PC-9 (cell line): Measurements from ENCODE around the gene LRMDA. TPM values are rescaled to one million over a fixed set of nuclear protein-coding genes. Genes with fewer than 3 reads are reported as not detected.

ENCODE experiments used
- BruUV-seq: library from RNA; stranded (reverse); fragments of 400-500 nt; replicated peaks from 2 replicates; lab custom pipeline; 2021; lab: Mats Ljungman, UMichigan
- CTCF ChIA-PET: fragments of 300-600 bp; sonication (Branson Sonifier 250); formaldehyde crosslinking; loops from one replicate; lab custom pipeline; 2022; ENCODE audit warnings: antibody characterized with exemption; lab: Charles Lee
- POLR2A ChIA-PET: fragments of 300-600 bp; sonication (Branson Sonifier 250); formaldehyde crosslinking; loops from one replicate; lab custom pipeline; 2022; ENCODE audit warnings: antibody characterized with exemption; ENCODE audit not compliant: unreplicated experiment; lab: Charles Lee
- DNase-seq, 2 experiments: peaks; one replicate each; pipeline versions ENCODE4 v3.0.0 to v3.0.0-alpha.2; 2015 to 2022; ENCODE audit warnings: mixed read lengths in 1 of 2
- H2AFZ ChIP-seq: fragments of 200-600 bp; sonication (generic); 2 replicates; pipeline ENCODE4 v1.8.1; 2017; ENCODE audit warnings: antibody characterized with exemption
- H3F3A ChIP-seq: fragments of 200-600 bp; sonication (generic); 2 replicates; pipeline ENCODE4 v1.8.1; 2017; ENCODE audit warnings: antibody characterized with exemption, mild to moderate bottlenecking, low read depth; ENCODE audit not compliant: insufficient read depth
- H3K27ac ChIP-seq: fragments of 200-600 bp; sonication (generic); 2 replicates; pipeline ENCODE4 v1.6.1; 2016; ENCODE audit warnings: mixed run types
- H3K27me3 ChIP-seq: fragments of 200-600 bp; sonication (generic); 2 replicates; pipeline ENCODE4 v1.6.1; 2016; ENCODE audit warnings: low read depth, mixed run types; ENCODE audit not compliant: insufficient read depth
- H3K36me3 ChIP-seq: fragments of 200-600 bp; sonication (generic); 2 replicates; pipeline ENCODE4 v1.6.1; 2016; ENCODE audit warnings: low read depth, mixed run types
- H3K4me1 ChIP-seq: fragments of 200-600 bp; sonication (generic); replicated peaks from 2 replicates; pipeline ENCODE4 v1.6.1; 2016; ENCODE audit warnings: mixed run types; ENCODE audit not compliant: insufficient read depth
- H3K4me2 ChIP-seq: fragments of 200-600 bp; sonication (generic); 2 replicates; pipeline ENCODE4 v1.6.1; 2017; ENCODE audit warnings: mixed run types
- H3K4me3 ChIP-seq: fragments of 200-600 bp; sonication (generic); 2 replicates; pipeline ENCODE4 v1.6.1; 2016; ENCODE audit warnings: mixed run types
- H3K79me2 ChIP-seq: fragments of 200-600 bp; sonication (generic); 2 replicates; pipeline ENCODE4 v1.6.1; 2017; ENCODE audit warnings: low read depth, mixed run types
- H3K9me2 ChIP-seq: fragments of 200-600 bp; sonication (generic); 2 replicates; pipeline ENCODE4 v1.8.1; 2017; ENCODE audit warnings: mild to moderate bottlenecking; ENCODE audit not compliant: insufficient read depth
- H3K9me3 ChIP-seq: fragments of 200-600 bp; sonication (generic); 2 replicates; pipeline ENCODE4 v1.8.1; 2016; ENCODE audit warnings: low read depth; ENCODE audit not compliant: insufficient read depth
- H4K20me1 ChIP-seq: fragments of 200-600 bp; sonication (generic); 2 replicates; pipeline ENCODE4 v1.8.1; 2017; ENCODE audit not compliant: insufficient read depth
- CTCF ChIP-seq: fragments of 200-600 bp; sonication (generic); conservative IDR thresholded peaks from 2 replicates; pipeline ENCODE4 v1.6.1; 2017; ENCODE audit warnings: mixed run types, antibody characterized with exemption, mild to moderate bottlenecking, moderate library complexity
- EZH2 ChIP-seq: fragments of 200-600 bp; sonication (generic); IDR thresholded peaks from 2 replicates; pipeline ENCODE4 v1.8.0; 2017; ENCODE audit warnings: antibody characterized with exemption, low read depth
- intact Hi-C: fragments of 100-400 bp; cut with micrococcal nuclease; formaldehyde crosslinking; loops from one replicate; pipeline ENCODE4 v1.10.0; 2022; ENCODE audit not compliant: unreplicated experiment
- total RNA-seq: library from RNA; stranded (reverse); gene quantifications from 2 replicates; pipeline ENCODE4 v1.2.3, GENCODE V29; 2021

The LRMDA gene
- total RNA-seq, 1 experiment from 2014 or later, result not detected

- no peak overlapping the region for H2AFZ ChIP-seq
- DNase-seq, result no peak
- no peak overlapping the region for H3K27ac ChIP-seq
- CTCF ChIA-PET, result no interaction called here
- peaks cover 26% of the 10 kb centered on the region for H3F3A ChIP-seq
- intact Hi-C loops, result loop anchor here (10.0 kb wide), 1 partner anchor 101 kb away; no protein-coding TSS in a partner anchor
- POLR2A ChIA-PET, result interaction anchor here (0.6 kb wide), 1 partner anchor 9 kb away, joined by 4 read pairs; no protein-coding TSS in a partner anchor
- no peak overlapping the region for H3K4me3 ChIP-seq
- no peaks in the 10 kb centered on the region for H3K9me2 ChIP-seq
- H3K27me3 ChIP-seq, result no peaks in the 10 kb centered on the region
- H4K20me1 ChIP-seq, result no peaks in the 10 kb centered on the region
- TF ChIP-seq CTCF (no peak), EZH2 (no peak)
- peaks cover 28% of the 10 kb centered on the region for H3K4me1 ChIP-seq
- H3K36me3 ChIP-seq, result no peaks in the 10 kb centered on the region
- peaks cover 6% of the 10 kb centered on the region; the same call in 1 of the 2 replicates for H3K9me3 ChIP-seq
- no peak overlapping the region for H3K4me2 ChIP-seq
- no TSS peak for BruUV-seq
- H3K79me2 ChIP-seq, result no peaks in the 10 kb centered on the region
These were observed 902.4 kb downstream of the LRMDA start for GRCh38 chr10:76333796-76334195.

- Histone ChIP-seq H3K4me2 (no peak overlapping the region), H3K4me1 (peaks cover 23% of the 10 kb centered on the region), H3K27ac (no peak overlapping the region), H4K20me1 (no peaks in the 10 kb centered on the region), H3K27me3 (no peaks in the 10 kb centered on the region), H3K79me2 (no peaks in the 10 kb centered on the region), H3F3A (peaks cover 23% of the 10 kb centered on the region), H2AFZ (no peak overlapping the region), H3K9me3 (peaks cover 6% of the 10 kb centered on the region; the same call in 1 of the 2 replicates), H3K4me3 (no peak overlapping the region), H3K36me3 (no peaks in the 10 kb centered on the region), H3K9me2 (no peaks in the 10 kb centered on the region; the same call in 1 of the 2 replicates)
- DNase-seq, result no peak
- TF ChIP-seq CTCF (no peak), EZH2 (no peak)
- BruUV-seq, result no TSS peak
- CTCF ChIA-PET, result no interaction called here
- intact Hi-C loops, result loop anchor here (10.0 kb wide), 1 partner anchor 101 kb away; no protein-coding TSS in a partner anchor
- POLR2A ChIA-PET, result interaction anchor here (0.6 kb wide), 1 partner anchor 8 kb away, joined by 4 read pairs; no protein-coding TSS in a partner anchor
These were observed 902.8 kb downstream of the LRMDA start for GRCh38 chr10:76334255-76334654.

GRCh38 chr10:76336213-76336963 lies 905.0 kb downstream of the LRMDA start:
- Histone ChIP-seq H3K9me3 (peaks cover 6% of the 10 kb centered on the region; the same call in 1 of the 2 replicates), H3K79me2 (no peaks in the 10 kb centered on the region), H3K4me1 (peaks cover 2% of the 10 kb centered on the region; the same call in 1 of the 2 replicates), H3K9me2 (no peaks in the 10 kb centered on the region; the same call in 1 of the 2 replicates), H3K27ac (no peak overlapping the region), H3K4me2 (no peak overlapping the region), H3K27me3 (no peaks in the 10 kb centered on the region), H4K20me1 (no peaks in the 10 kb centered on the region), H3F3A (peaks cover 2% of the 10 kb centered on the region; the same call in 1 of the 2 replicates), H3K36me3 (no peaks in the 10 kb centered on the region), H3K4me3 (no peak overlapping the region), H2AFZ (no peak overlapping the region)
- ChIA-PET CTCF (no interaction called here), POLR2A (interaction anchor here (0.7 kb wide), 1 partner anchor 1163 kb away, joined by 5 read pairs; no protein-coding TSS in a partner anchor)
- DNase-seq, result no peak
- no TSS peak for BruUV-seq
- intact Hi-C loops, result loop anchor here (10.0 kb wide), 1 partner anchor 98 kb away; no protein-coding TSS in a partner anchor
- TF ChIP-seq CTCF (no peak), EZH2 (no peak)
